GM21529 (cell line): ENCODE measurements around the gene SLC36A1.

Experiments
- ATAC-seq: cut with Tn5 transposase; IDR thresholded peaks from one replicate; pipeline ENCODE4 v1.9.1; 2021; ENCODE audit not compliant: unreplicated experiment

SLC36A1 gene

DNA sequence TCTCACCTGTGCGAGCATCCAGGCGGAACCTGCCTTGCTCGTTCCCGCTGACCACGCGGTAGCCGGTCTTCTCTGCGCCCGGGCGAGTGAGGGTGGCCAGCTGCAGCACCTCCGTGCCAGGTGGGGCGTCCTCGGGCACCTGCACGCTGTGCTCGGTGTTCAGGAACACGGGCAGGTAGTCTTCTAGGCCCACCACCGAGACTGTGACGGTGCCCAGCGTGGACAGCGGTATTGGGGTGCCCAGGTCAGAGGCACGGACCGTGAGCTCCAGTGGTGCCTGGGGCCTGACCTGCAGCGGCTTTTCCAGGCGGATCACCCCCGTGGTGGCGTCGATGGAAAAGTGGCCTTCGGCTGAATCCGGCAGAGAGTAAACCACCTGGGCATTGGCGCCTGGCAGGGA, 84.2 kb downstream of the SLC36A1 start:
- no peak for ATAC-seq

GRCh38 chr5:151532416-151532815, 85.0 kb downstream of the SLC36A1 start:
- ATAC-seq: no peak

DNA sequence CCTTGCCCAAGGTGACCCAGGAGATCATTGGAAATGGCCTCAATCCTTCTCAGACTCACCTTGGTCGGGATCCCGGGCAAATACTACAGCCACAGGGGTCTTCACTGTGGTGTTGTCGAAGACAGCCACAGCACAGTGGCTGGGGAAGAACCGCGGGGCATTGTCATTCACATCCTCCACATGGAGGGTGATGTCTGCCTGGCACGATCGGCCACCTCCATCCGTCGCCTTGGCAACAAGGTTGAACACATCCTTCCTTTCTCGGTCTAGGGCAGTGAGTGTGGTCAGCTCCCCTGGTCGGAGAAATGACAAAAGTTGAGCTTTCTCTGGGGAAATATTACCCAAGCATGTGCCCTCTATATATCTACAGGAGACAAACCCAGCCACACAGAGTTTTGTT, 86.9 kb downstream of the SLC36A1 start:
- no peak for ATAC-seq

GRCh38 chr5:151537044-151537443, 89.6 kb downstream of the SLC36A1 start:
- ATAC-seq: no peak

DNA sequence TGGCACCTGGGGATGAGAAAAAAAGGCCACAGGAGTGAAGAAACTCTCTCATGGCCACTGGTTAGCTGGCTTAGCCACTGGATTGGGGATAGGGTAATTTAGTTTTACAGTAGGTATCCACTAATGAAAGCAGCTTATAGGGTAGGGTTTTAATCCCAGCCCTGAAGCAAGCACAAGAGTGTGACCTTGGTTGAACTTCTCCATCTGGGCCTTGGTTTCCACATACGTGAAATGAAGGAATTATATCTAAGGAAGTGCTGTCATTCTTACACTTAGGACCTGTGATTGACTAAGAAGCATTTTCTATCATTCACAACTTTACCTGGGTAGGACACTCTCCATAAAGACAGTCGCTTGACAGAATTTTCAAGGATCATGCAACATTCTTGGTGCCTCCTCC, 94.2 kb downstream of the SLC36A1 start:
- no peak for ATAC-seq
